Type B pancreatic cell (in vitro differentiated cells): Measurements from ENCODE around the gene ASIC2. TPM values are rescaled to one million over a fixed set of nuclear protein-coding genes. Genes with fewer than 3 reads are reported as not detected.

Experiments
- DNase-seq: peaks from one replicate; pipeline ENCODE4 v3.0.0; 2021; ENCODE audit warnings: mixed read lengths; ENCODE audit not compliant: unreplicated experiment; ENCODE audit errors: extremely low spot score
- H3K27ac Mint-ChIP-seq: 2 replicates; pipeline ENCODE4 v1.8.0; 2021; ENCODE audit warnings: mild to moderate bottlenecking, mixed read lengths
- H3K27me3 Mint-ChIP-seq: 2 replicates; pipeline ENCODE4 v1.8.0; 2021; ENCODE audit warnings: mixed read lengths
- H3K36me3 Mint-ChIP-seq: 2 replicates; pipeline ENCODE4 v1.8.0; 2021; ENCODE audit warnings: mixed read lengths
- H3K4me1 Mint-ChIP-seq: one replicate; pipeline ENCODE4 v1.8.0; 2021; ENCODE audit warnings: mixed read lengths; ENCODE audit not compliant: unreplicated experiment
- H3K4me3 Mint-ChIP-seq: 2 replicates; pipeline ENCODE4 v1.8.0; 2021; ENCODE audit warnings: mild to moderate bottlenecking, mixed read lengths
- H3K9me3 Mint-ChIP-seq: 2 replicates; pipeline ENCODE4 v1.8.0; 2021; ENCODE audit warnings: mixed read lengths
- total RNA-seq: library from RNA; stranded (reverse); gene quantifications from 2 replicates; pipeline ENCODE4 v1.2.1, GENCODE V29; 2021; ENCODE audit warnings: low replicate concordance
- TF ChIP-seq, protein P1 (sequence below): fragments of 200-600 bp; sonication (generic); conservative IDR thresholded peaks from 2 replicates; pipeline ENCODE4 v1.5.0; 2021; ENCODE audit warnings: antibody characterized with exemption, mild to moderate bottlenecking

ASIC2 gene
- total RNA-seq, 1 donor from 2014 or later: 3.4 TPM

DNA sequence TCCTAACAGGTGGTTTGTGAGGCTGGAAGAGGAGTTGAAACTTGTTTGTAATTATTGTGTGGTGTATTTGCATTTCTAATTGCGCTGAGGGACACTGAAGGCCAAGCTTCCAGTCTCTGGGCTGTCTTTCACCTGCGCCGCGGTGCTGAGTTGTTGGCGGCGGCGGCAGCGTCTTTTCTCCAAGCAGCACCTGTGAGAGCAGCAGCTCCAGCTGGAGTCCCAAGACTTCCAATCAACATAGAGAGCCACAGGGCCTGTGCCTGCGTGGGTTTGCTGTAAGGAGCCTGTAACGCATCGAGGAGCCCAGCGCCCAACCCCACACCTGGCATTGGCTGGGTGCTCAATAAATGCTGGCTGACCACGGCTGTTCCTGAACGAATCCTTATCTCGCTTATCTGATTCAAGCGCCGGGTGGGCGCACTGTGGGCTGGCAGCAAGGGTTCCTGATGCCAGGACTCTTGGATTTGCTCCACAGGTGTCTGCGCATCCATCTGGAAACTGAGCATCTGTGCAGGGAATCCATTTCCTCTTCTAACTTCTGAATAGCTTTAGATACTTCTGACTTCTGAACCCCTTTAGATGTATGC is 138.1 kb downstream of the ASIC2 start:
- no peaks in the 10 kb centered on the region for H3K4me1 Mint-ChIP-seq
- no peaks in the 10 kb centered on the region for H3K9me3 Mint-ChIP-seq
- no peak overlapping the region for H3K27ac Mint-ChIP-seq
- no peak overlapping the region for H3K4me3 Mint-ChIP-seq
- H3K36me3 Mint-ChIP-seq: no peaks in the 10 kb centered on the region
- no peak for DNase-seq
- peaks cover 17% of the 10 kb centered on the region for H3K27me3 Mint-ChIP-seq
- TF ChIP-seq, protein P1, sequence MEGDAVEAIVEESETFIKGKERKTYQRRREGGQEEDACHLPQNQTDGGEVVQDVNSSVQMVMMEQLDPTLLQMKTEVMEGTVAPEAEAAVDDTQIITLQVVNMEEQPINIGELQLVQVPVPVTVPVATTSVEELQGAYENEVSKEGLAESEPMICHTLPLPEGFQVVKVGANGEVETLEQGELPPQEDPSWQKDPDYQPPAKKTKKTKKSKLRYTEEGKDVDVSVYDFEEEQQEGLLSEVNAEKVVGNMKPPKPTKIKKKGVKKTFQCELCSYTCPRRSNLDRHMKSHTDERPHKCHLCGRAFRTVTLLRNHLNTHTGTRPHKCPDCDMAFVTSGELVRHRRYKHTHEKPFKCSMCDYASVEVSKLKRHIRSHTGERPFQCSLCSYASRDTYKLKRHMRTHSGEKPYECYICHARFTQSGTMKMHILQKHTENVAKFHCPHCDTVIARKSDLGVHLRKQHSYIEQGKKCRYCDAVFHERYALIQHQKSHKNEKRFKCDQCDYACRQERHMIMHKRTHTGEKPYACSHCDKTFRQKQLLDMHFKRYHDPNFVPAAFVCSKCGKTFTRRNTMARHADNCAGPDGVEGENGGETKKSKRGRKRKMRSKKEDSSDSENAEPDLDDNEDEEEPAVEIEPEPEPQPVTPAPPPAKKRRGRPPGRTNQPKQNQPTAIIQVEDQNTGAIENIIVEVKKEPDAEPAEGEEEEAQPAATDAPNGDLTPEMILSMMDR: no peak

DNA sequence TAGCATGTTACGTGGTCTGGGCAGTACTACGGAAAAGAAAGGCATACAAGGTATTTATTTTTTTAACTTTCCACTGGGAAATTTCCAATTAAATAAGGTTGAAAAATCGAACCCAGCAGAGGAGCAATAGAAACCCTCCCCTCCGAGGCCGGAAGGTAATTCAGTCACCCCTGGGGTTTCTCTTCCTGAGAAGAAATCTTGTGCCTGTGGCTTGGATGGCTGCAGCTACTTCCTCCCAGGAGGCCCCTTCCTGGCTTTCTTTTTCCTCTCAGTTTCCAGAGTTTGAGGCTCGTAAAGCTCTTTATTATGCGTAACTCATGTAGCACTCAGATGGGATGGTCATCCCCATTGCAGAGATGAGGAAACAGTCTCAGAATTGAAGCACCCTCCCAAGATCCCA is 140.3 kb downstream of the ASIC2 start:
- H3K27ac Mint-ChIP-seq: no peak overlapping the region
- DNase-seq: no peak
- no peak overlapping the region for H3K4me3 Mint-ChIP-seq
- no peaks in the 10 kb centered on the region for H3K36me3 Mint-ChIP-seq
- peaks cover 8% of the 10 kb centered on the region for H3K27me3 Mint-ChIP-seq
- no peaks in the 10 kb centered on the region for H3K4me1 Mint-ChIP-seq
- TF ChIP-seq, protein P1: no peak
- no peaks in the 10 kb centered on the region for H3K9me3 Mint-ChIP-seq

DNA sequence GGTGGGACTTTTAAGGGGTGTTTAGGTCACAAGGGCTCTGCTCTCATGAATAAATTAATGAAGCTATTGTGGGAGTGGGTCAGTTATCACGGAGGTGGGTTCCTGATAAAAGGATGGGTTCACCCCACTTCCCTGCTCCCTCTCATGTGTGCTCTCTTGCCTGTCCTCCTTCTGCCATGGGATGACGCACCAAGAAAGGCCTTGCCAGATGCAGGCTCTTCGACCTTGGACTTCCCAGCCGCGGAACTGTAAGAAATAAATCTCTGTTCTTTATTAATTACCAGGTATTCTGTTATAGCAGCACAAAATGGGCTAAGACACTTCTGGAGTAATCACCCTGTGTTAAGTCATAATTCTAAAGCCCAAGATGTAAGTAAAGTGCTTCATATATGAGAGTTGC is 141.5 kb downstream of the ASIC2 start:
- H3K4me3 Mint-ChIP-seq: no peak overlapping the region
- no peaks in the 10 kb centered on the region for H3K9me3 Mint-ChIP-seq
- DNase-seq: no peak
- H3K36me3 Mint-ChIP-seq: no peaks in the 10 kb centered on the region
- no peaks in the 10 kb centered on the region for H3K4me1 Mint-ChIP-seq
- no peak overlapping the region for H3K27ac Mint-ChIP-seq
- H3K27me3 Mint-ChIP-seq: peaks cover 4% of the 10 kb centered on the region
- TF ChIP-seq, protein P1: no peak

DNA sequence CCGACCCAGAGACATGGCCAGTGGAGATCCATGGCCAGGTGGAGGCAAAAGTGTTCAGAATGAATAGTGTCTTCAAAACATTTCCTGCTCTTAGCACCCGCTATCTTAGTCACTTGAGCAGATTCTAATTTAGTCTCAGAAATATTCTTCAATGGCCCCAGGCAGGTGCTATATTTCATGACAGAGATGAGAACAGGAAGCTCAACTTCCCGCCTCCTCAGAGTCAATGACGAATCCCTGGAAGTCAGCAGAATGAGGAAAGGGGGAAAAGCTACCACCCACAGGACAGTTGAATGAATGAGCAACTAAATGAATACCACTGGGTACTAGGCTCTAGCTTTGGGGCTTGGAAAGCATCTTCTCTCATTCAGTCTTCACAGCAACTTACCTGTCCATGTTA is 147.2 kb downstream of the ASIC2 start:
- no peak overlapping the region for H3K27ac Mint-ChIP-seq
- H3K4me1 Mint-ChIP-seq: no peaks in the 10 kb centered on the region
- no peak for DNase-seq
- TF ChIP-seq, protein P1: no peak
- peaks cover 2% of the 10 kb centered on the region for H3K27me3 Mint-ChIP-seq
- H3K9me3 Mint-ChIP-seq: no peaks in the 10 kb centered on the region
- H3K4me3 Mint-ChIP-seq: no peak overlapping the region
- no peaks in the 10 kb centered on the region for H3K36me3 Mint-ChIP-seq

DNA sequence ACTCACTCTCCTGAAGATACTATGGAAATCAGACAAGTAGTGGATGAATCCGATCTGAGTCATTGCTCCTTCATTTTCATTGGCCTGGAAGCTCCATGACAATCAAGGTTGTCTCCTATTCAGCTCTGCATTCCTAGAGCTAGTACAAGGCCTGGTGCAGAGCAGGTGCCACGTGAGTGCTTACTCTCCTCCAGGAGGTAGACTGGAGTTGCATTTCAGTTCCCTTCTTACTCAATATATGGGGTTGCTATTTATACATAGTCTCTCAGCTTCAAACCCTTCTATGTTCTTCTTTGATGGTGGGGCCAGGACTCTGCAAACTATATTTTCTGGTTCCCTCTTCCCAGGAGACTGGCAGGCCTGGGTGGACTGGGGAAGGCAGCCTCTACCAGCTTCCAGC is 148.3 kb downstream of the ASIC2 start:
- no peaks in the 10 kb centered on the region for H3K9me3 Mint-ChIP-seq
- no peak for DNase-seq
- no peaks in the 10 kb centered on the region for H3K4me1 Mint-ChIP-seq
- no peak overlapping the region for H3K27ac Mint-ChIP-seq
- no peaks in the 10 kb centered on the region for H3K36me3 Mint-ChIP-seq
- H3K4me3 Mint-ChIP-seq: no peak overlapping the region
- H3K27me3 Mint-ChIP-seq: peaks cover 2% of the 10 kb centered on the region
- TF ChIP-seq, protein P1: no peak
